Body of pancreas (tissue), 4 donors: ENCODE data around the gene C9orf43. TPM values are rescaled to one million over a fixed set of nuclear protein-coding genes. Genes with fewer than 3 reads are reported as not detected.

Experiments used
- ATAC-seq: fragments of 150-250 bp; one replicate; pipeline ENCODE4 v1.9.1; 2016
- DNase-seq, 4 donors: peaks; one replicate each; pipeline ENCODE4 v3.0.0-alpha.2; 2019
- H3K27ac ChIP-seq, 4 donors: fragments of 200-600 bp; sonication (generic); 1 replicate in 3 of 4; 2 replicates in 1 of 4; pipeline versions ENCODE4 v1.5.1 to v1.6.1; 2016 to 2019; ENCODE audit warnings: mild to moderate bottlenecking in 1 of 4, mixed read lengths in 1 of 4, moderate library complexity in 1 of 4
- H3K27me3 ChIP-seq, 2 donors: fragments of 200-600 bp; sonication (generic); one replicate each; pipeline ENCODE4 v1.6.0; 2016; ENCODE audit warnings: mild to moderate bottlenecking in 1 of 2
- H3K36me3 ChIP-seq, 2 donors: fragments of 200-600 bp; sonication (generic); replicated peaks in 1 of 2; 2 replicates each; pipeline ENCODE4 v1.5.1; 2016; ENCODE audit warnings: low read depth in 2 of 2; ENCODE audit not compliant: insufficient read depth in 1 of 2
- H3K4me1 ChIP-seq: fragments of 200-600 bp; sonication (generic); one replicate; pipeline ENCODE4 v1.6.0; 2016
- H3K4me3 ChIP-seq, 2 donors: fragments of 200-600 bp; sonication (generic); 1 replicate in 1 of 2; 2 replicates in 1 of 2; pipeline ENCODE4 v1.5.1; 2016 to 2019
- H3K9me3 ChIP-seq, 3 donors: fragments of 200-600 bp; sonication (generic); 1 replicate in 2 of 3; 2 replicates in 1 of 3; pipeline ENCODE4 v1.5.1; 2016
- CTCF ChIP-seq, 7 experiments: fragments of 450-650 bp in 4 of 7; fragments of 200-600 bp in 3 of 7; sonication (generic) in 3 of 7; IDR thresholded peaks; one replicate each; pipeline ENCODE4 v1.5.1; 2016 to 2019; ENCODE audit warnings: antibody characterized with exemption in 7 of 7
- POLR2A ChIP-seq, 3 donors: fragments of 450-650 bp; IDR thresholded peaks; one replicate each; pipeline ENCODE4 v1.6.1; 2016; ENCODE audit warnings: antibody characterized with exemption in 3 of 3, mild to moderate bottlenecking in 2 of 3
- WGBS, 2 donors: methylation state at CpG; one replicate each; pipeline ENCODE4 v1.1.5; 2017; 5-methylcytosine and 5-hydroxymethylcytosine counted together
- intact Hi-C: fragments of 100-400 bp; cut with DNase I; formaldehyde crosslinking; loops from one replicate; pipeline ENCODE4 v1.15.1; 2023
- total RNA-seq, 2 donors: library from RNA; depleted of rRNA; stranded (reverse); fragments of >200 nt; gene quantifications; one replicate each; pipeline ENCODE4 v1.1.0, GENCODE V29; 2016

Gene C9orf43
- total RNA-seq, 2 donors from 2014 or later, result 1.6 TPM; not detected in 1

- 16 to 21% methylated on average over 8 of the region's 8 CpGs for WGBS, 2 donors
- peak overlapping the region; percentile 88 to 99 (median 98) for H3K27ac ChIP-seq
These were observed 28.6 kb upstream of the C9orf43 start for GRCh38 chr9:113381909-113382411.

GRCh38 chr9:113386571-113387393 is 23.8 kb upstream of the C9orf43 start:
- ATAC-seq, result no peak
- no peaks in the 10 kb centered on the region for H3K9me3 ChIP-seq
- H3K4me1 ChIP-seq, result peaks cover 69% of the 10 kb centered on the region
- DNase-seq, result no peak
- H3K27me3 ChIP-seq, result no peaks in the 10 kb centered on the region
- 82 to 93% methylated on average over 4 of the region's 4 CpGs for WGBS, 2 donors
- H3K27ac ChIP-seq, result peak overlapping the region; percentile 68 to 87 (median 75)
- TF ChIP-seq CTCF (IDR thresholded peaks at IDR 0.05) (no peak), POLR2A (IDR thresholded peaks at IDR 0.05) (no peak)
- no peak overlapping the region for H3K4me3 ChIP-seq
- intact Hi-C loops, result no loop called here
- peaks cover 0 to 10% of the 10 kb centered on the region in 2 donors for H3K36me3 ChIP-seq

More at GRCh38 chr9:113381909-113382411, 28.6 kb upstream of the C9orf43 start:
- TF ChIP-seq CTCF (IDR thresholded peaks at IDR 0.05), result no peak
- no peak for TF ChIP-seq POLR2A (IDR thresholded peaks at IDR 0.05)
- Histone ChIP-seq H3K36me3 (no peaks in the 10 kb centered on the region), H3K27me3 (no peaks in the 10 kb centered on the region), H3K4me1 (peaks cover 83% of the 10 kb centered on the region), H3K4me3 (no peak overlapping the region), H3K9me3 (no peaks in the 10 kb centered on the region)
- intact Hi-C loops, result no loop called here
- ATAC-seq (peak; percentile 95), DNase-seq (peak; percentile 82 to 94 (median 90))

GRCh38 chr9:113387560-113388230 is 22.9 kb upstream of the C9orf43 start:
- peaks cover 61% of the 10 kb centered on the region for H3K4me1 ChIP-seq
- TF ChIP-seq CTCF (IDR thresholded peaks at IDR 0.05) (no peak), POLR2A (IDR thresholded peaks at IDR 0.05) (peak in 1 of 3 donors; percentile 24)
- no peaks in the 10 kb centered on the region for H3K27me3 ChIP-seq
- H3K36me3 ChIP-seq, result peaks cover 0 to 15% of the 10 kb centered on the region in 2 donors
- WGBS, 2 donors, result 15 to 17% methylated on average over 7 to 9 of the region's 9 CpGs
- no peak overlapping the region for H3K4me3 ChIP-seq
- DNase-seq (peak; percentile 74 to 86 (median 82)), ATAC-seq (peak; percentile 85)
- peak overlapping the region; percentile 68 to 87 (median 75) for H3K27ac ChIP-seq
- intact Hi-C loops, result no loop called here
- H3K9me3 ChIP-seq, result no peaks in the 10 kb centered on the region

- Histone ChIP-seq H3K36me3 (peaks cover 0 to 15% of the 10 kb centered on the region in 2 donors), H3K4me1 (peaks cover 52% of the 10 kb centered on the region), H3K9me3 (no peaks in the 10 kb centered on the region), H3K4me3 (no peak overlapping the region), H3K27me3 (no peaks in the 10 kb centered on the region), H3K27ac (peak overlapping the region; percentile 68 to 87 (median 75))
- intact Hi-C loops, result no loop called here
- WGBS, 2 donors, result 12 to 26% methylated on average over 12 to 13 of the region's 13 CpGs
- DNase-seq (peak; percentile 85 to 93 (median 90)), ATAC-seq (peak; percentile 80)
- TF ChIP-seq POLR2A (IDR thresholded peaks at IDR 0.05) (peak in 1 of 3 donors; percentile 25), CTCF (IDR thresholded peaks at IDR 0.05) (no peak)
These were observed 21.7 kb upstream of the C9orf43 start for GRCh38 chr9:113388833-113389232.
